AG10803 (cell line): ENCODE results near the gene SAFB.

Experiments
- DNase-seq: peaks from one replicate; pipeline ENCODE4 v3.0.0; 2010; ENCODE audit warnings: low read depth
- H3K4me3 ChIP-seq: 2 replicates; pipeline ENCODE4 v1.5.1; 2011; ENCODE audit warnings: mild to moderate bottlenecking, low read length, control low read depth
- CTCF ChIP-seq: conservative IDR thresholded peaks from 2 replicates; pipeline ENCODE4 v1.5.1; 2011; ENCODE audit warnings: mild to moderate bottlenecking, low read length, control low read depth, inconsistent platforms

SAFB gene

GRCh38 chr19:5622465-5623396, at the start of gene SAFB, which contains the start of gene SAFB2:
SAFB (plus strand) TSS chr19:5623083; CDS start chr19:5623206, 123 bp downstream.
SAFB2 (minus strand) TSS chr19:5622776; CDS start chr19:5622715, 61 bp downstream.
- peak; percentile 99 for DNase-seq
- TF ChIP-seq CTCF = no peak
- H3K4me3 ChIP-seq = peak within 1 kb of the TSS; percentile 100

- H3K4me3 ChIP-seq = no peak overlapping the region
- no peak for DNase-seq
- no peak for TF ChIP-seq CTCF
Observed at GRCh38 chr19:5575590-5575989, 47.3 kb upstream of the SAFB start.

GRCh38 chr19:5578097-5578846, 44.6 kb upstream of the SAFB start:
- peak; percentile 83 for TF ChIP-seq CTCF
- peak overlapping the region; percentile 30 for H3K4me3 ChIP-seq
- DNase-seq = peak; percentile 57

GRCh38 chr19:5579286-5579685, 43.6 kb upstream of the SAFB start:
- no peak for DNase-seq
- no peak overlapping the region for H3K4me3 ChIP-seq
- TF ChIP-seq CTCF = no peak

GRCh38 chr19:5579697-5580096, 43.2 kb upstream of the SAFB start:
- DNase-seq = no peak
- no peak overlapping the region for H3K4me3 ChIP-seq
- TF ChIP-seq CTCF = no peak

- DNase-seq = no peak
- no peak overlapping the region for H3K4me3 ChIP-seq
- TF ChIP-seq CTCF = no peak
Observed at GRCh38 chr19:5580161-5580571, 42.7 kb upstream of the SAFB start.
